B cell (primary cell): ENCODE results near the gene S1PR3. TPM values are rescaled to one million over a fixed set of nuclear protein-coding genes. Genes with fewer than 3 reads are reported as not detected.

Experiments
- ATAC-seq: fragments of 200-7000 bp; cut with Tn5 transposase; one replicate; pipeline ENCODE4 v1.10.0; 2021; ENCODE audit warnings: low read depth, mild to moderate bottlenecking, moderate number of reproducible peaks, moderate library complexity
- CTCF ChIA-PET: fragments of 350-600 bp; sonication (Branson Sonifier 250); formaldehyde crosslinking; loops from one replicate; lab custom pipeline; 2021; ENCODE audit warnings: antibody characterized with exemption, inconsistent platforms; lab: Charles Lee
- POLR2A ChIA-PET: fragments of 350-600 bp; sonication (Branson Sonifier 250); formaldehyde crosslinking; loops from one replicate; lab custom pipeline; 2021; ENCODE audit warnings: antibody characterized with exemption; lab: Charles Lee
- DNase-seq: peaks from one replicate; pipeline ENCODE4 v3.0.0; 2013
- H2AFZ ChIP-seq: 2 replicates; pipeline ENCODE4 v1.6.1; 2012; ENCODE audit warnings: mild to moderate bottlenecking, low read depth, low read length; ENCODE audit not compliant: insufficient read depth, poor library complexity, severe bottlenecking
- H3K27ac ChIP-seq, 2 donors: 1 replicate in 1 of 2; 2 replicates in 1 of 2; pipeline ENCODE4 v1.5.1; 2012 to 2013; ENCODE audit warnings: low read length in 2 of 2, mild to moderate bottlenecking in 2 of 2, moderate library complexity in 1 of 2
- H3K27me3 ChIP-seq, 4 experiments: fragments of 200-600 bp in 1 of 4; sonication (generic) in 1 of 4; replicated peaks in 1 of 4; 1 replicate in 2 of 4; 2 replicates in 2 of 4; pipeline versions ENCODE4 v1.6.1 to v1.7.0; 2013 to 2016; ENCODE audit warnings: low read length in 3 of 4, mild to moderate bottlenecking in 2 of 4, mixed read lengths in 1 of 4, moderate library complexity in 1 of 4; ENCODE audit not compliant: insufficient read depth in 4 of 4, control insufficient read depth in 3 of 4; ENCODE audit errors: control extremely low read depth in 1 of 4
- H3K36me3 ChIP-seq, 2 experiments: replicated peaks in 1 of 2; 1 replicate in 1 of 2; 2 replicates in 1 of 2; pipeline versions ENCODE4 v1.6.1 to v1.7.1; 2013; ENCODE audit warnings: low read length in 1 of 2; ENCODE audit not compliant: insufficient read depth in 2 of 2, control insufficient read depth in 1 of 2; ENCODE audit errors: control extremely low read depth in 1 of 2, extremely low read depth in 1 of 2
- H3K4me1 ChIP-seq, 2 donors: fragments of 200-600 bp in 1 of 2; sonication (generic) in 1 of 2; 1 replicate in 1 of 2; 2 replicates in 1 of 2; pipeline versions ENCODE4 v1.5.1 to v1.6.1; 2013 to 2017; ENCODE audit warnings: low read length in 2 of 2; ENCODE audit not compliant: control insufficient read depth in 2 of 2, insufficient read depth in 2 of 2
- H3K4me2 ChIP-seq: replicated peaks from 2 replicates; pipeline ENCODE3; 2012; ENCODE audit warnings: mild to moderate bottlenecking, low read depth, low read length; ENCODE audit not compliant: poor library complexity, severe bottlenecking
- H3K4me3 ChIP-seq, 5 experiments: fragments of 200-600 bp in 1 of 5; sonication (generic) in 1 of 5; 1 replicate in 3 of 5; 2 replicates in 2 of 5; pipeline versions ENCODE4 v1.5.1 to v1.7.0; 2011 to 2016; ENCODE audit warnings: low read length in 4 of 5, mild to moderate bottlenecking in 4 of 5, low read depth in 2 of 5, control low read depth in 1 of 5, moderate library complexity in 1 of 5; ENCODE audit not compliant: insufficient read depth in 1 of 5; ENCODE audit errors: control extremely low read depth in 1 of 5, extremely low read depth in 1 of 5
- H3K79me2 ChIP-seq: fragments of 200-600 bp; sonication (generic); one replicate; pipeline ENCODE4 v1.6.0; 2016; ENCODE audit warnings: low read length; ENCODE audit not compliant: control insufficient read depth, insufficient read depth
- H3K9ac ChIP-seq: fragments of 200-600 bp; sonication (generic); 2 replicates; pipeline ENCODE4 v1.6.1; 2017; ENCODE audit warnings: mild to moderate bottlenecking, low read length, moderate library complexity
- H3K9me3 ChIP-seq, 3 donors: one replicate each; pipeline versions ENCODE4 v1.6.1 to v1.7.1; 2013; ENCODE audit warnings: low read length in 2 of 3; ENCODE audit not compliant: control insufficient read depth in 2 of 3, insufficient read depth in 1 of 3; ENCODE audit errors: control extremely low read depth in 1 of 3
- H4K20me1 ChIP-seq: 2 replicates; pipeline ENCODE4 v1.6.0; 2012; ENCODE audit warnings: mild to moderate bottlenecking, low read length; ENCODE audit not compliant: insufficient read depth, control insufficient read depth, poor library complexity, severe bottlenecking
- H3K27ac Mint-ChIP-seq: one replicate; pipeline ENCODE4 v1.8.0; 2021; ENCODE audit warnings: mixed read lengths
- H3K27me3 Mint-ChIP-seq: one replicate; pipeline ENCODE4 v1.8.0; 2021; ENCODE audit warnings: mixed read lengths
- H3K4me1 Mint-ChIP-seq: one replicate; pipeline ENCODE4 v1.8.0; 2021; ENCODE audit warnings: mixed read lengths
- H3K4me3 Mint-ChIP-seq: one replicate; pipeline ENCODE4 v1.8.0; 2021; ENCODE audit warnings: mixed read lengths
- H3K9me3 Mint-ChIP-seq: one replicate; pipeline ENCODE4 v1.8.0; 2022; ENCODE audit warnings: mixed read lengths; ENCODE audit not compliant: insufficient read depth
- EZH2 ChIP-seq: IDR thresholded peaks from 2 replicates; pipeline ENCODE4 v1.6.1; 2012; ENCODE audit warnings: borderline replicate concordance, low read depth, mild to moderate bottlenecking, moderate library complexity, low read length; ENCODE audit not compliant: insufficient read depth, poor library complexity, severe bottlenecking
- WGBS: methylation state at CpG from one replicate; pipeline ENCODE4 v1.1.5; 2013; ENCODE audit warnings: missing lambda C conversion rate; ENCODE audit not compliant: insufficient coverage; 5-methylcytosine and 5-hydroxymethylcytosine counted together
- intact Hi-C: fragments of 100-400 bp; cut with micrococcal nuclease; formaldehyde crosslinking; loops from one replicate; pipeline ENCODE4 v1.10.0; 2022
- polyA plus RNA-seq: library from polyadenylated mRNA; depleted of rRNA; stranded (reverse); fragments of >200 nt; gene quantifications from 2 replicates; pipeline ENCODE4 v1.2.3, GENCODE V29; 2012
- total RNA-seq, 2 donors: library from RNA; stranded (reverse); fragments of 120-200 nt in 1 of 2; gene quantifications; 1 replicate in 1 of 2; 2 replicates in 1 of 2; pipeline versions ENCODE4 v1.2.3 to v1.2.4, GENCODE V29; 2013 to 2022
- TF ChIP-seq, protein P1 (sequence below): fragments of 200-600 bp; IDR thresholded peaks from one replicate; pipeline ENCODE4 v1.8.0; 2022; ENCODE audit warnings: antibody characterized with exemption, mild to moderate bottlenecking

S1PR3 gene
- total and polyA plus RNA-seq, 2 donors (not counting 1 experiment from before 2014, with no cell fraction given), result 0.25 TPM; not detected in 1

DNA sequence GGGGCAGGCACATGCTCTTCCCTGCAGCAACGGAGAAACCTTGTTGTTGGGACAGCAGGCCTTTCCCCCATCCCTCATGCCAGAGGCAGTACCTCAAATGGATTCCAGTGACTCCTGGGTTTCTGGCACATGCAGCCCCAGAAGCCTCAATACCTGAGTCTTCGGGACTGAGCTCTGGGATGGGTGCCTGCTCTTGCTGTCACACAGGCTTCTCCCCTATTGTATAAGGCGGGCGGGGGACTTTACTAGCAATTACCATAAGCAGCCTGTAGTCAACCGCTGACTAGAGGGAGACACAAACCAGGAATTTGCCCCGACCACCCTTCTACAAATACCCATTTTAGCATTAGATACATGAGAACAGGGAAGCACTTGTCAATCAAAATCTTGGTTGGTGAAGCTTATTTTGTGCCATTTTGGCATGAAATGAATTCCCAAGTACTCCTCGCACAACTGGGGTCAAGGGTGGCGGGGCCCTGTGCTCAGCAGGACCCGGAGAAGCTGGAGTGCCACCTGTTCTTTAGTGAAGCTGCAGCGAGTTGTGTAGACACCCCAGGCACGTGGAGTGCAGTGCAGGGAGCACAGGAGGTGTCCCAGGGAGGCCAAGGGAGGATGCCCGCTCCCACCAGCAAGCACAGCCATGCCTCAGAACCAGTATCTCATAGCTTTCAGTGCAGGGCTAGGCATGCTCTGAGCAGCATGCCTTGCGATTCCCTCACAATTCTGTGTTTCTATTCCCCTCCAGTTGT lies 21.2 kb downstream of the S1PR3 start:
- no peaks in the 10 kb centered on the region for H3K9me3 ChIP-seq
- ChIA-PET POLR2A (no interaction called here), CTCF (no interaction called here)
- H3K36me3 ChIP-seq, result no peaks in the 10 kb centered on the region
- H3K4me1 ChIP-seq, result no peaks in the 10 kb centered on the region
- H3K27me3 ChIP-seq, result peaks cover 0 to 9% (median 0%) of the 10 kb centered on the region in 4 experiments
- H3K4me2 ChIP-seq, result no peak overlapping the region
- TF ChIP-seq, protein P1, sequence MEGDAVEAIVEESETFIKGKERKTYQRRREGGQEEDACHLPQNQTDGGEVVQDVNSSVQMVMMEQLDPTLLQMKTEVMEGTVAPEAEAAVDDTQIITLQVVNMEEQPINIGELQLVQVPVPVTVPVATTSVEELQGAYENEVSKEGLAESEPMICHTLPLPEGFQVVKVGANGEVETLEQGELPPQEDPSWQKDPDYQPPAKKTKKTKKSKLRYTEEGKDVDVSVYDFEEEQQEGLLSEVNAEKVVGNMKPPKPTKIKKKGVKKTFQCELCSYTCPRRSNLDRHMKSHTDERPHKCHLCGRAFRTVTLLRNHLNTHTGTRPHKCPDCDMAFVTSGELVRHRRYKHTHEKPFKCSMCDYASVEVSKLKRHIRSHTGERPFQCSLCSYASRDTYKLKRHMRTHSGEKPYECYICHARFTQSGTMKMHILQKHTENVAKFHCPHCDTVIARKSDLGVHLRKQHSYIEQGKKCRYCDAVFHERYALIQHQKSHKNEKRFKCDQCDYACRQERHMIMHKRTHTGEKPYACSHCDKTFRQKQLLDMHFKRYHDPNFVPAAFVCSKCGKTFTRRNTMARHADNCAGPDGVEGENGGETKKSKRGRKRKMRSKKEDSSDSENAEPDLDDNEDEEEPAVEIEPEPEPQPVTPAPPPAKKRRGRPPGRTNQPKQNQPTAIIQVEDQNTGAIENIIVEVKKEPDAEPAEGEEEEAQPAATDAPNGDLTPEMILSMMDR, result no peak
- TF ChIP-seq EZH2, result no peak
- H3K9me3 Mint-ChIP-seq, result no peaks in the 10 kb centered on the region
- intact Hi-C loops, result no loop called here
- H4K20me1 ChIP-seq, result no peaks in the 10 kb centered on the region
- H3K27ac ChIP-seq, result no peak overlapping the region
- H3K4me3 Mint-ChIP-seq, result no peak overlapping the region
- H2AFZ ChIP-seq, result no peak overlapping the region
- no peak overlapping the region for H3K4me3 ChIP-seq
- H3K79me2 ChIP-seq, result no peaks in the 10 kb centered on the region
- WGBS, result 88% methylated on average over 9 of the region's 13 CpGs
- H3K4me1 Mint-ChIP-seq, result no peaks in the 10 kb centered on the region
- peaks cover 21% of the 10 kb centered on the region for H3K27me3 Mint-ChIP-seq
- DNase-seq (no peak), ATAC-seq (no peak)
- no peak overlapping the region for H3K27ac Mint-ChIP-seq
- H3K9ac ChIP-seq, result no peak overlapping the region

DNA sequence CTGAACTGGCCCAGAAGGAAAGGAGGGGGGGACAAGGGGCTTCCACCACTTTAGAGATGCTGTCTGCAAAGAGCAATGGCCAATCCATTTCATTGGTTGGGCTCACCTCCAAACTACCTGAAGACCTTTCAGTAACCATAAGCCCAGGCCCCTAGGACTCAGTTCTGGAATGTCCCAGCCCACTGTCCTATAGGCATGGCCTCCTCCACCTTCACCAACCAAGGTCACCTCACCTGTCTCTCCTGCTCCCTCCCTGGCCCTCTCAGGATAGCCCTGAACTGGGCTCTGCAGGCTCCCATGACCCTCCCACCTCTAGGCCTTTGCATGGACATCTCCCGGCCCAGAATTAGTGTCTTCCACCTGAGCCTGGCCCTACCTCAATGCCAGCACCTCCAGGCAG lies 22.4 kb downstream of the S1PR3 start:
- H2AFZ ChIP-seq, result no peak overlapping the region
- no peak for TF ChIP-seq EZH2
- no peaks in the 10 kb centered on the region for H3K36me3 ChIP-seq
- H3K9ac ChIP-seq, result no peak overlapping the region
- no peak overlapping the region for H3K4me3 ChIP-seq
- no peaks in the 10 kb centered on the region for H3K9me3 Mint-ChIP-seq
- DNase-seq (no peak), ATAC-seq (no peak)
- H3K27ac ChIP-seq, result no peak overlapping the region
- H3K27ac Mint-ChIP-seq, result no peak overlapping the region
- H3K4me1 Mint-ChIP-seq, result no peaks in the 10 kb centered on the region
- CTCF ChIA-PET, result no interaction called here
- peaks cover 18% of the 10 kb centered on the region for H3K27me3 Mint-ChIP-seq
- H3K9me3 ChIP-seq, result no peaks in the 10 kb centered on the region
- intact Hi-C loops, result no loop called here
- H4K20me1 ChIP-seq, result no peaks in the 10 kb centered on the region
- H3K4me3 Mint-ChIP-seq, result no peak overlapping the region
- POLR2A ChIA-PET, result no interaction called here
- 91% methylated on average over 1 of the region's 1 CpG for WGBS
- peaks cover 0 to 9% (median 0%) of the 10 kb centered on the region in 4 experiments for H3K27me3 ChIP-seq
- H3K79me2 ChIP-seq, result no peaks in the 10 kb centered on the region
- H3K4me2 ChIP-seq, result no peak overlapping the region
- no peaks in the 10 kb centered on the region for H3K4me1 ChIP-seq
